Subcutaneous adipose tissue (tissue), 4 donors: ENCODE data around the gene CCBE1. TPM values are rescaled to one million over a fixed set of nuclear protein-coding genes. Genes with fewer than 3 reads are reported as not detected.

ENCODE experiments used
- total RNA-seq, 4 donors: library from RNA; depleted of rRNA; stranded (reverse); fragments of >200 nt; gene quantifications; one replicate each; pipeline ENCODE4 v1.1.0, GENCODE V29; 2016
- TF ChIP-seq, protein P1 (sequence below): fragments of 450-650 bp; IDR thresholded peaks from one replicate; pipeline ENCODE4 v1.5.1; 2016; ENCODE audit warnings: low read depth, mild to moderate bottlenecking, control low read depth, antibody characterized with exemption, moderate library complexity

The CCBE1 gene
- total RNA-seq, 4 donors from 2014 or later = 2.6 to 12.4 (median 6.1) TPM

DNA sequence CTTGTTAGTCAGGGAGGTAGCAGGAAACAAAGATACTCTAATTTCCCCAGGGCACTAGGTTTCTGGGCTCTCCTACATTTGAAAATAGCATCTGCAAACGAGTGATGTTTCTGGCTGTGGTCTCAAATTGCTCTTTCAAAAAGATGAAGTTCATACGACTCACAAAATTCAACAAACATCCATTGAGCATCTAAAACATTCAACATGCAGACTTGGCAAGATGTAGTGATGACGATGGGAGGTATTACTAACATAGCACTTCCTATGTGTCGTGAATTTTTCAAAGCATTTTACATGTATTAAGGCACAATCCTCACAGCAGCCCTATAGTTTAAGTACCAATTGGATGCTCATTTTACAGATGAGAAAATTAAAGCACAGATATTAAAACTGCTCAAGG is 5.2 kb downstream of the CCBE1 start:
- TF ChIP-seq, protein P1, sequence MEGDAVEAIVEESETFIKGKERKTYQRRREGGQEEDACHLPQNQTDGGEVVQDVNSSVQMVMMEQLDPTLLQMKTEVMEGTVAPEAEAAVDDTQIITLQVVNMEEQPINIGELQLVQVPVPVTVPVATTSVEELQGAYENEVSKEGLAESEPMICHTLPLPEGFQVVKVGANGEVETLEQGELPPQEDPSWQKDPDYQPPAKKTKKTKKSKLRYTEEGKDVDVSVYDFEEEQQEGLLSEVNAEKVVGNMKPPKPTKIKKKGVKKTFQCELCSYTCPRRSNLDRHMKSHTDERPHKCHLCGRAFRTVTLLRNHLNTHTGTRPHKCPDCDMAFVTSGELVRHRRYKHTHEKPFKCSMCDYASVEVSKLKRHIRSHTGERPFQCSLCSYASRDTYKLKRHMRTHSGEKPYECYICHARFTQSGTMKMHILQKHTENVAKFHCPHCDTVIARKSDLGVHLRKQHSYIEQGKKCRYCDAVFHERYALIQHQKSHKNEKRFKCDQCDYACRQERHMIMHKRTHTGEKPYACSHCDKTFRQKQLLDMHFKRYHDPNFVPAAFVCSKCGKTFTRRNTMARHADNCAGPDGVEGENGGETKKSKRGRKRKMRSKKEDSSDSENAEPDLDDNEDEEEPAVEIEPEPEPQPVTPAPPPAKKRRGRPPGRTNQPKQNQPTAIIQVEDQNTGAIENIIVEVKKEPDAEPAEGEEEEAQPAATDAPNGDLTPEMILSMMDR = no peak

DNA sequence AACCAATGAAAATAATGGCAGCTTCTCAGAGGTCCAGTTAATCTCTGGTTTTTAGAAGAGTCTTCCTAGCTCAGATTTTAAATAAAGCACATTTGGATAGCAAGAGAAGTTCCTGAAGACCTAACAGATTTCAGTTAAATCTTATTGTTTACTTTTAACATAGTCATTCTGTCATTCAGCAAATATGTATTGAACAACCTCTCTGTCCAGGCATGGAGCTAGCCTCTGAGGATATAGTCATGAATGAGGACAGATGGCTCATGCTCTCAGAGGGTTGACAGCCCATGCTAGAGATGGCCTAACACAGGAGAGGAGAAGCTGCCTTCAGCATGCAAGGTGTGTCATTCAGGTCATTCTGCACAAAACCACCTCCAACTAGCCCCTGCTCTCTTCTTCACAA is 6.2 kb downstream of the CCBE1 start:
- TF ChIP-seq, protein P1 = no peak

- TF ChIP-seq, protein P1 = no peak
Observed at GRCh38 chr18:59690186-59690982, 6.8 kb downstream of the CCBE1 start.

DNA sequence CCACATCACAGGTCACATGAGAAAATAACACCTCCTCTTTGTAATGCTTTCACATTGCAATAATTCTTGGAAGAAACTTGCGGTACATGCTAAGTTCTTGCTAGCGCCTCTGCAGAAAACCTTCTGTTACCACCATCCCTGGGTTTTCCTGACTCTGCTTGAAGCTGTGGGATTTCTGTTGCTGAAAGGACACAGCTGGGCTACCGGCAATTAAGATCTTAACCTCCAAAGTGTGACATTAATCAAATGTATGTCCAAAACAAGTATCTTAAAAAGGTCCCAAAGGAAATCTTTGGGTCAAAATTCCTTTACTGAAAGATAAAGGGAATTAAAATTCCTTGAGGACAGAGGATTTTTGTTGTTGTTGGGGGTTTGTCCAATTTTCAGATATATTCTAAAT is 7.5 kb downstream of the CCBE1 start:
- TF ChIP-seq, protein P1 = no peak

DNA sequence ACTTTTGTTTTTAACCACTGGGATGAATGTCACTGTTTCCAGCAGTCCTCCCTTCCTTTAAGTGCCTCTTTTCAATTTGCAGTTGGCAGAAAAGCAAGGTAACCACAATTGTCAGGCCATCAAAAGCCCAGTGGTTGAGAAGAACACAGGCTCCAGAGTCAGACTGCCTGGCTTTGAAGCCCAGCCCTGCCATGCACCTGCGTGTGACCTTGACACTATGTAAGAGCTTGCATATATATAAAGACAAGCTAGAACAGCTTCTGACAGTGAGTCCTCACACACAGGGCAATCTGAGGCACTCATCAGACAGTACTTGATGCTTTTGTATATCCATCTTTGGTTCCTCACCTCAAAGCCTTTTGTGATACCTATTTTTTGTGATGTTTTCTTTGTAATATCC is 11.0 kb downstream of the CCBE1 start:
- TF ChIP-seq, protein P1 = no peak

- TF ChIP-seq, protein P1 = no peak
Observed at GRCh38 chr18:59685501-59685900, 11.7 kb downstream of the CCBE1 start.

DNA sequence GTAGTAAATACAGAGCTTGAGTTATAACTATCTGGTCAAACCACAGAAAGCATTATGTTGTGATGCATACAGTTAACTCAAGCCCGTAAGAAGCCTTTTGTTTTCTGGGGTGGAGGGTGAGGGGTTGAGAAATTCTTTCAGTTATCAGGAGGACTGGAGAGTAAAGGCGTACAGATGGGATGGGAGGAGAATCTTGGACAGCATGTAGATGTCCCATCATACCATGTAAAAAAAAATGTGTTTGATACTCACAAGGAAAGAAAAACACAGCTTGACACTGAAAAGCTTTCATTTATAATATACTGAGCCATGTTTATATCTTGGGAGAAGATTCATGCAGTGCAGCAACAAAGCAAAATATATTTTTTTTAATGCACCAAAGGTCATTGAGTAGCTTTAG is 12.4 kb downstream of the CCBE1 start:
- TF ChIP-seq, protein P1 = no peak
